Measurements from ENCODE around the gene ERBIN. TPM values are rescaled to one million over a fixed set of nuclear protein-coding genes. Genes with fewer than 3 reads are reported as not detected.

ERBIN gene
- total RNA-seq, 1 experiment from 2014 or later: 27.1 TPM

DNA sequence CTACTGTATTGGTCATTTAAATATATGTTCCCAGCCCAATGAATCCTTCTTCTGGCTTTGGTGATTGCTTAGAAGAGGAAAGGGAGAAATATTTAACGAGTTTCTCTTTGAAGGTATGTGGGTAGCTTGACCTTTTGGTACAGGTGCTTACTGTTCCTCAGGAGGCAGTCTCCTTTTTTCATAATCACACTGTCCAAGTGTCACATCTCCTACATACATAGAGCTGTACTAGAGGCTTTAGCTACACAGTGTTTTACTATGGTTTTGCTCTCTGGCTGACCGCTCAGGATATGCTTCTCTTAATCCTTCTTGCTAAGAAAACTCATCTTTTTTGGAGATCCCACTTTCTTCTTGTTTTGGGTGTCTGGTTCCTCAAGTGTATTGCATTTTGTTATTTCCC, 6.9 kb downstream of the ERBIN start:
- H3K4me1 Mint-ChIP-seq: peaks cover 40% of the 10 kb centered on the region
- ATAC-seq: no peak
- ChIA-PET POLR2A (no interaction called here), CTCF (no interaction called here)
- peaks cover 16% of the 10 kb centered on the region for H3K36me3 Mint-ChIP-seq
- H3K4me3 Mint-ChIP-seq: no peak overlapping the region
- H3K27me3 Mint-ChIP-seq (ENCODE audit: low read depth): no peaks in the 10 kb centered on the region
- peak overlapping the region; percentile 48; the same call in 1 of the 2 replicates for H3K27ac Mint-ChIP-seq
- no peak for DNase-seq (ENCODE audit: low spot score)
- TF ChIP-seq RELA (CRISPR knock-in tag; IDR thresholded peaks at IDR 0.05; ENCODE audit: borderline replicate concordance) (no peak), GRHL2 (CRISPR knock-in tag; IDR thresholded peaks at IDR 0.05; ENCODE audit: insufficient replicate concordance, severe bottlenecking) (no peak), ZNF317 (CRISPR knock-in tag; IDR thresholded peaks at IDR 0.05; ENCODE audit: borderline replicate concordance, low read depth) (no peak), TEAD1 (CRISPR knock-in tag; IDR thresholded peaks at IDR 0.05) (no peak), SMAD3 (CRISPR knock-in tag; IDR thresholded peaks at IDR 0.05; ENCODE audit: borderline replicate concordance) (no peak), CBFB (CRISPR knock-in tag; IDR thresholded peaks at IDR 0.05; ENCODE audit: low read depth) (no peak)
- TF ChIP-seq, protein P1, sequence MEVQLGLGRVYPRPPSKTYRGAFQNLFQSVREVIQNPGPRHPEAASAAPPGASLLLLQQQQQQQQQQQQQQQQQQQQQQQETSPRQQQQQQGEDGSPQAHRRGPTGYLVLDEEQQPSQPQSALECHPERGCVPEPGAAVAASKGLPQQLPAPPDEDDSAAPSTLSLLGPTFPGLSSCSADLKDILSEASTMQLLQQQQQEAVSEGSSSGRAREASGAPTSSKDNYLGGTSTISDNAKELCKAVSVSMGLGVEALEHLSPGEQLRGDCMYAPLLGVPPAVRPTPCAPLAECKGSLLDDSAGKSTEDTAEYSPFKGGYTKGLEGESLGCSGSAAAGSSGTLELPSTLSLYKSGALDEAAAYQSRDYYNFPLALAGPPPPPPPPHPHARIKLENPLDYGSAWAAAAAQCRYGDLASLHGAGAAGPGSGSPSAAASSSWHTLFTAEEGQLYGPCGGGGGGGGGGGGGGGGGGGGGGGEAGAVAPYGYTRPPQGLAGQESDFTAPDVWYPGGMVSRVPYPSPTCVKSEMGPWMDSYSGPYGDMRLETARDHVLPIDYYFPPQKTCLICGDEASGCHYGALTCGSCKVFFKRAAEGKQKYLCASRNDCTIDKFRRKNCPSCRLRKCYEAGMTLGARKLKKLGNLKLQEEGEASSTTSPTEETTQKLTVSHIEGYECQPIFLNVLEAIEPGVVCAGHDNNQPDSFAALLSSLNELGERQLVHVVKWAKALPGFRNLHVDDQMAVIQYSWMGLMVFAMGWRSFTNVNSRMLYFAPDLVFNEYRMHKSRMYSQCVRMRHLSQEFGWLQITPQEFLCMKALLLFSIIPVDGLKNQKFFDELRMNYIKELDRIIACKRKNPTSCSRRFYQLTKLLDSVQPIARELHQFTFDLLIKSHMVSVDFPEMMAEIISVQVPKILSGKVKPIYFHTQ (CRISPR knock-in tag; IDR thresholded peaks at IDR 0.05): no peak
- TF ChIP-seq, protein P2, sequence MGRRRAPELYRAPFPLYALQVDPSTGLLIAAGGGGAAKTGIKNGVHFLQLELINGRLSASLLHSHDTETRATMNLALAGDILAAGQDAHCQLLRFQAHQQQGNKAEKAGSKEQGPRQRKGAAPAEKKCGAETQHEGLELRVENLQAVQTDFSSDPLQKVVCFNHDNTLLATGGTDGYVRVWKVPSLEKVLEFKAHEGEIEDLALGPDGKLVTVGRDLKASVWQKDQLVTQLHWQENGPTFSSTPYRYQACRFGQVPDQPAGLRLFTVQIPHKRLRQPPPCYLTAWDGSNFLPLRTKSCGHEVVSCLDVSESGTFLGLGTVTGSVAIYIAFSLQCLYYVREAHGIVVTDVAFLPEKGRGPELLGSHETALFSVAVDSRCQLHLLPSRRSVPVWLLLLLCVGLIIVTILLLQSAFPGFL (CRISPR knock-in tag; IDR thresholded peaks at IDR 0.05; ENCODE audit: borderline replicate concordance): no peak
- TF ChIP-seq, protein P3, sequence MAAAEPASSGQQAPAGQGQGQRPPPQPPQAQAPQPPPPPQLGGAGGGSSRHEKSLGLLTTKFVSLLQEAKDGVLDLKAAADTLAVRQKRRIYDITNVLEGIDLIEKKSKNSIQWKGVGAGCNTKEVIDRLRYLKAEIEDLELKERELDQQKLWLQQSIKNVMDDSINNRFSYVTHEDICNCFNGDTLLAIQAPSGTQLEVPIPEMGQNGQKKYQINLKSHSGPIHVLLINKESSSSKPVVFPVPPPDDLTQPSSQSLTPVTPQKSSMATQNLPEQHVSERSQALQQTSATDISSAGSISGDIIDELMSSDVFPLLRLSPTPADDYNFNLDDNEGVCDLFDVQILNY (CRISPR knock-in tag; IDR thresholded peaks at IDR 0.05): no peak
- TF ChIP-seq, protein P4, sequence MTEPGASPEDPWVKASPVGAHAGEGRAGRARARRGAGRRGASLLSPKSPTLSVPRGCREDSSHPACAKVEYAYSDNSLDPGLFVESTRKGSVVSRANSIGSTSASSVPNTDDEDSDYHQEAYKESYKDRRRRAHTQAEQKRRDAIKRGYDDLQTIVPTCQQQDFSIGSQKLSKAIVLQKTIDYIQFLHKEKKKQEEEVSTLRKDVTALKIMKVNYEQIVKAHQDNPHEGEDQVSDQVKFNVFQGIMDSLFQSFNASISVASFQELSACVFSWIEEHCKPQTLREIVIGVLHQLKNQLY (CRISPR knock-in tag; IDR thresholded peaks at IDR 0.05): no peak
- H3K9me3 Mint-ChIP-seq: peaks cover 6% of the 10 kb centered on the region; the same call in 1 of the 2 replicates

DNA sequence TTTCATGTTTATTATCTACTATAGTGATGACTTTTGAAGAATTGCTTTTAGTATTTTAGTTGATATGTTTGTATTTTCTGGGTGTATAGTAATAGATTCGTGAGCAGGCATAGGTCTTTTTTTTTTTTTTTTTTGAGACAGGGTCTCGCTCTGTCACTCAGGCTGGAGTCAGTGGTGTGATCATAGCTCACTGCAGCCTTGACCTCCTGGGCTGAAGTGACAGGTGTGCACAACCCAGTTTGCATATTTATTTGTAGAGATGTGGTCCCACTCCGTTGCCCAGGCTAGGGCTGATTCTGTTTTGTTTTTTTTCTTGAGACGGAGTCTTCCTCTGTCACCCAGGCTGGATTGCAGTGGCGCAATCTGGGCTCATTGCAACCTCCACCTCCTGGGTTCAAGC, 11.9 kb downstream of the ERBIN start:
- POLR2A ChIA-PET: no interaction called here
- H3K36me3 Mint-ChIP-seq: peaks cover 33% of the 10 kb centered on the region
- no peak overlapping the region for H3K27ac Mint-ChIP-seq
- CTCF ChIA-PET: no interaction called here
- no peak overlapping the region for H3K4me3 Mint-ChIP-seq
- H3K27me3 Mint-ChIP-seq (ENCODE audit: low read depth): no peaks in the 10 kb centered on the region
- TF ChIP-seq, protein P5, sequence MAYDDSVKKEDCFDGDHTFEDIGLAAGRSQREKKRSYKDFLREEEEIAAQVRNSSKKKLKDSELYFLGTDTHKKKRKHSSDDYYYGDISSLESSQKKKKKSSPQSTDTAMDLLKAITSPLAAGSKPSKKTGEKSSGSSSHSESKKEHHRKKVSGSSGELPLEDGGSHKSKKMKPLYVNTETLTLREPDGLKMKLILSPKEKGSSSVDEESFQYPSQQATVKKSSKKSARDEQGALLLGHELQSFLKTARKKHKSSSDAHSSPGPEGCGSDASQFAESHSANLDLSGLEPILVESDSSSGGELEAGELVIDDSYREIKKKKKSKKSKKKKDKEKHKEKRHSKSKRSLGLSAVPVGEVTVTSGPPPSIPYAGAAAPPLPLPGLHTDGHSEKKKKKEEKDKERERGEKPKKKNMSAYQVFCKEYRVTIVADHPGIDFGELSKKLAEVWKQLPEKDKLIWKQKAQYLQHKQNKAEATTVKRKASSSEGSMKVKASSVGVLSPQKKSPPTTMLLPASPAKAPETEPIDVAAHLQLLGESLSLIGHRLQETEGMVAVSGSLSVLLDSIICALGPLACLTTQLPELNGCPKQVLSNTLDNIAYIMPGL (CRISPR knock-in tag; IDR thresholded peaks at IDR 0.05): no peak
- no peak for TF ChIP-seq SMAD3 (CRISPR knock-in tag; IDR thresholded peaks at IDR 0.05; ENCODE audit: borderline replicate concordance)
- TF ChIP-seq GRHL2 (CRISPR knock-in tag; IDR thresholded peaks at IDR 0.05; ENCODE audit: insufficient replicate concordance, severe bottlenecking): no peak
- TF ChIP-seq, protein P6, sequence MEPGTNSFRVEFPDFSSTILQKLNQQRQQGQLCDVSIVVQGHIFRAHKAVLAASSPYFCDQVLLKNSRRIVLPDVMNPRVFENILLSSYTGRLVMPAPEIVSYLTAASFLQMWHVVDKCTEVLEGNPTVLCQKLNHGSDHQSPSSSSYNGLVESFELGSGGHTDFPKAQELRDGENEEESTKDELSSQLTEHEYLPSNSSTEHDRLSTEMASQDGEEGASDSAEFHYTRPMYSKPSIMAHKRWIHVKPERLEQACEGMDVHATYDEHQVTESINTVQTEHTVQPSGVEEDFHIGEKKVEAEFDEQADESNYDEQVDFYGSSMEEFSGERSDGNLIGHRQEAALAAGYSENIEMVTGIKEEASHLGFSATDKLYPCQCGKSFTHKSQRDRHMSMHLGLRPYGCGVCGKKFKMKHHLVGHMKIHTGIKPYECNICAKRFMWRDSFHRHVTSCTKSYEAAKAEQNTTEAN (CRISPR knock-in tag; IDR thresholded peaks at IDR 0.05): no peak
- DNase-seq (ENCODE audit: low spot score): no peak
- H3K4me1 Mint-ChIP-seq: peaks cover 17% of the 10 kb centered on the region
- no peak for ATAC-seq
- peaks cover 6% of the 10 kb centered on the region; the same call in 1 of the 2 replicates for H3K9me3 Mint-ChIP-seq

DNA sequence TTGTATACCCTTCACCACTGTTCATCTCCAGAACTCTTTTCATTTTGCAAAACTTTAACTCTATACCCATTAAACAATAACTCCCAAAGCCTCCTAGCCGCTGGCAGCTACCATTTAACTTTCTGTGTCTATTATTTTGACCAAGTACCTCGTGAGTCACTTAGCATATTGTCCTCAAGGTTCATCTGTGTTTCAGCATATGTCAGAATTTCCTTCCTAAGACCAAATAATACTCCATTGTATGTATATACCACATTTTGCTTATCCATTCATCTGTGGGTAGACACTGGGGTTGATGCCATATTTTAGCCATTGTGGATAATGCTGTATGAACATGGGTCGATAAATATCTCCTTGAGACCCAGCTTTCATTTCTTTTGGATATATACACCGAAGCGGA, 17.4 kb downstream of the ERBIN start:
- no peak overlapping the region for H3K27ac Mint-ChIP-seq
- H3K36me3 Mint-ChIP-seq: peaks cover 24% of the 10 kb centered on the region
- CTCF ChIA-PET: no interaction called here
- TF ChIP-seq SMAD3 (CRISPR knock-in tag; IDR thresholded peaks at IDR 0.05; ENCODE audit: borderline replicate concordance) (no peak), TEAD1 (CRISPR knock-in tag; IDR thresholded peaks at IDR 0.05) (no peak), CBFB (CRISPR knock-in tag; IDR thresholded peaks at IDR 0.05; ENCODE audit: low read depth) (no peak), MXD4 (CRISPR knock-in tag; IDR thresholded peaks at IDR 0.05; ENCODE audit: borderline replicate concordance) (no peak), GTF2I (CRISPR knock-in tag; conservative IDR thresholded peaks at IDR 0.05) (no peak), ETV6 (CRISPR knock-in tag; IDR thresholded peaks at IDR 0.05) (no peak), ELF4 (CRISPR knock-in tag; IDR thresholded peaks at IDR 0.05; ENCODE audit: low read depth) (no peak)
- TF ChIP-seq, protein P7, sequence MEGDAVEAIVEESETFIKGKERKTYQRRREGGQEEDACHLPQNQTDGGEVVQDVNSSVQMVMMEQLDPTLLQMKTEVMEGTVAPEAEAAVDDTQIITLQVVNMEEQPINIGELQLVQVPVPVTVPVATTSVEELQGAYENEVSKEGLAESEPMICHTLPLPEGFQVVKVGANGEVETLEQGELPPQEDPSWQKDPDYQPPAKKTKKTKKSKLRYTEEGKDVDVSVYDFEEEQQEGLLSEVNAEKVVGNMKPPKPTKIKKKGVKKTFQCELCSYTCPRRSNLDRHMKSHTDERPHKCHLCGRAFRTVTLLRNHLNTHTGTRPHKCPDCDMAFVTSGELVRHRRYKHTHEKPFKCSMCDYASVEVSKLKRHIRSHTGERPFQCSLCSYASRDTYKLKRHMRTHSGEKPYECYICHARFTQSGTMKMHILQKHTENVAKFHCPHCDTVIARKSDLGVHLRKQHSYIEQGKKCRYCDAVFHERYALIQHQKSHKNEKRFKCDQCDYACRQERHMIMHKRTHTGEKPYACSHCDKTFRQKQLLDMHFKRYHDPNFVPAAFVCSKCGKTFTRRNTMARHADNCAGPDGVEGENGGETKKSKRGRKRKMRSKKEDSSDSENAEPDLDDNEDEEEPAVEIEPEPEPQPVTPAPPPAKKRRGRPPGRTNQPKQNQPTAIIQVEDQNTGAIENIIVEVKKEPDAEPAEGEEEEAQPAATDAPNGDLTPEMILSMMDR (IDR thresholded peaks at IDR 0.05): no peak
- TF ChIP-seq, protein P8, sequence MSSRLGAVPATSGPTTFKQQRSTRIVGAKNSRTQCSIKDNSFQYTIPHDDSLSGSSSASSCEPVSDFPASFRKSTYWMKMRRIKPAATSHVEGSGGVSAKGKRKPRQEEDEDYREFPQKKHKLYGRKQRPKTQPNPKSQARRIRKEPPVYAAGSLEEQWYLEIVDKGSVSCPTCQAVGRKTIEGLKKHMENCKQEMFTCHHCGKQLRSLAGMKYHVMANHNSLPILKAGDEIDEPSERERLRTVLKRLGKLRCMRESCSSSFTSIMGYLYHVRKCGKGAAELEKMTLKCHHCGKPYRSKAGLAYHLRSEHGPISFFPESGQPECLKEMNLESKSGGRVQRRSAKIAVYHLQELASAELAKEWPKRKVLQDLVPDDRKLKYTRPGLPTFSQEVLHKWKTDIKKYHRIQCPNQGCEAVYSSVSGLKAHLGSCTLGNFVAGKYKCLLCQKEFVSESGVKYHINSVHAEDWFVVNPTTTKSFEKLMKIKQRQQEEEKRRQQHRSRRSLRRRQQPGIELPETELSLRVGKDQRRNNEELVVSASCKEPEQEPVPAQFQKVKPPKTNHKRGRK (CRISPR knock-in tag; IDR thresholded peaks at IDR 0.05; ENCODE audit: borderline replicate concordance): no peak

More for the DNA sequence above, 17.4 kb downstream of the ERBIN start:
- no peaks in the 10 kb centered on the region for H3K27me3 Mint-ChIP-seq (ENCODE audit: low read depth)
- H3K9me3 Mint-ChIP-seq: peaks cover 5% of the 10 kb centered on the region; the same call in 1 of the 2 replicates
- POLR2A ChIA-PET: no interaction called here
- H3K4me1 Mint-ChIP-seq: peaks cover 3% of the 10 kb centered on the region; the same call in 1 of the 2 replicates
- H3K4me3 Mint-ChIP-seq: no peak overlapping the region
- no peak for ATAC-seq
- DNase-seq (ENCODE audit: low spot score): no peak

All from WTC11 (cell line).